ENCODE data around the gene SNX10.

SNX10 gene

DNA sequence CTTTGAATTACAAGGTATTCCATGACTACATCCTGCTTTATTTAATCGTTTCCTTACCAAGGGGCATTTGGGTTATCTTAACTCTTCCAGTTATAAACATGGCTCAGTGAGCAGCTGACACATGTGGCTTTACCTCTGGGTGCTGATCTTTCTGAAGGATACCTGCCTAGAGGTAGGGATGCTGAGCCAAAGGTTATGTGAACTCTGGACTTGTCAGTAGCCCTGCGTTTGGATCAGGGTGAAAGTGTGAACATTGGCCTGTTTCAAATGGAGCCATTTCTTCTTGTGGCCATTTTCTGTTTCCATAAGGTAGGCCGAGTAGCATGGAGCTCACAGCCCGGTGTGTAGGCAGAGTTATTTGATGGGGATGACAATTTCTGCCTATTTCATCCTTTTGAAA is 29.2 kb downstream of the SNX10 start:
- H3K4me3 ChIP-seq (replicated peaks; ENCODE audit: low read depth, low read length) = no peak overlapping the region
- TF ChIP-seq, protein P1, sequence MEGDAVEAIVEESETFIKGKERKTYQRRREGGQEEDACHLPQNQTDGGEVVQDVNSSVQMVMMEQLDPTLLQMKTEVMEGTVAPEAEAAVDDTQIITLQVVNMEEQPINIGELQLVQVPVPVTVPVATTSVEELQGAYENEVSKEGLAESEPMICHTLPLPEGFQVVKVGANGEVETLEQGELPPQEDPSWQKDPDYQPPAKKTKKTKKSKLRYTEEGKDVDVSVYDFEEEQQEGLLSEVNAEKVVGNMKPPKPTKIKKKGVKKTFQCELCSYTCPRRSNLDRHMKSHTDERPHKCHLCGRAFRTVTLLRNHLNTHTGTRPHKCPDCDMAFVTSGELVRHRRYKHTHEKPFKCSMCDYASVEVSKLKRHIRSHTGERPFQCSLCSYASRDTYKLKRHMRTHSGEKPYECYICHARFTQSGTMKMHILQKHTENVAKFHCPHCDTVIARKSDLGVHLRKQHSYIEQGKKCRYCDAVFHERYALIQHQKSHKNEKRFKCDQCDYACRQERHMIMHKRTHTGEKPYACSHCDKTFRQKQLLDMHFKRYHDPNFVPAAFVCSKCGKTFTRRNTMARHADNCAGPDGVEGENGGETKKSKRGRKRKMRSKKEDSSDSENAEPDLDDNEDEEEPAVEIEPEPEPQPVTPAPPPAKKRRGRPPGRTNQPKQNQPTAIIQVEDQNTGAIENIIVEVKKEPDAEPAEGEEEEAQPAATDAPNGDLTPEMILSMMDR (IDR thresholded peaks at IDR 0.05; ENCODE audit: low read depth, low read length, missing control alignments) = no peak

DNA sequence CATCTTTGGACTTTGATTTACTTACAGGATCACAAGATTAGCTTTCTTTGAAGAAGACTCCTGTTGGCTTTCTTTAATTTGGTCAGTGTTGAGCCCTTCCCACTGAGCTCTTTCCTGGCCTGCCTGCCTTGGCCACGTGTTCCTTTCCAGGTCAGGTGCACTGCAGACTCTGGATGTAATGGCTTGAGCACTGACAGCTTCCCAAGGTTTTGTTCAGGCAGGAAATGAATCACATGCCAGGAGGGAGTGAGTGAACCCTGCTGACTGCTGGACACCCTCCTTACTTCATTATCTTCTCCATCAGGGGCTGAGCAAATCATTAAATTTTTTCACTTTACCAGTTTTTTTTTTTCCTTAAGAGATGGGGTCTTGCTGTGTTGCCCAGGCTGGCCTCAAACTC is 29.8 kb downstream of the SNX10 start:
- DNase-seq (ENCODE audit: extremely low read depth, low read depth) = no peak
- H3K4me3 ChIP-seq (replicated peaks; ENCODE audit: low read depth, low read length) = no peak overlapping the region
- TF ChIP-seq, protein P1 (IDR thresholded peaks at IDR 0.05; ENCODE audit: low read depth, low read length, missing control alignments) = no peak

More for the DNA sequence above, 29.2 kb downstream of the SNX10 start:
- no peak for DNase-seq (ENCODE audit: extremely low read depth, low read depth)

DNA sequence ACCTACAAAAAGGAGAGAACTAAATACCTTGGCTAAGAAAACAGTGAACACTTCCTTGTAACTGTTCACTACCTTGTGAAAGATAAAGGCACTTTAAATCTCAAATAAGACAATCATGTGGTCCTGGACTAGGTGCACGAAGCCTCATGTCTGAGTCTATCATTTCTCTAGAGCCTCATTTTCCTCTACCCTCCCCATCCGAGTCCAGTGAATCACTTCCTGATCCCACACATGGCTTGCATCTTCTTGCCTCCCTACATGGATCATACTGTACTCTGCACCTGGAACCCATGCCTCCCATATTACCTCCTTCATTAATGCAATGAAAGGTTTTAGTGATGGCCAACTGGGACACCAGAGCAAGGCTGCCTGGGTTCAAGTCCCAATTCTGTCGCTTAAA is 34.5 kb downstream of the SNX10 start:
- DNase-seq (ENCODE audit: extremely low read depth, low read depth) = no peak
- no peak overlapping the region for H3K4me3 ChIP-seq (replicated peaks; ENCODE audit: low read depth, low read length)
- TF ChIP-seq, protein P1 (IDR thresholded peaks at IDR 0.05; ENCODE audit: low read depth, low read length, missing control alignments) = no peak

DNA sequence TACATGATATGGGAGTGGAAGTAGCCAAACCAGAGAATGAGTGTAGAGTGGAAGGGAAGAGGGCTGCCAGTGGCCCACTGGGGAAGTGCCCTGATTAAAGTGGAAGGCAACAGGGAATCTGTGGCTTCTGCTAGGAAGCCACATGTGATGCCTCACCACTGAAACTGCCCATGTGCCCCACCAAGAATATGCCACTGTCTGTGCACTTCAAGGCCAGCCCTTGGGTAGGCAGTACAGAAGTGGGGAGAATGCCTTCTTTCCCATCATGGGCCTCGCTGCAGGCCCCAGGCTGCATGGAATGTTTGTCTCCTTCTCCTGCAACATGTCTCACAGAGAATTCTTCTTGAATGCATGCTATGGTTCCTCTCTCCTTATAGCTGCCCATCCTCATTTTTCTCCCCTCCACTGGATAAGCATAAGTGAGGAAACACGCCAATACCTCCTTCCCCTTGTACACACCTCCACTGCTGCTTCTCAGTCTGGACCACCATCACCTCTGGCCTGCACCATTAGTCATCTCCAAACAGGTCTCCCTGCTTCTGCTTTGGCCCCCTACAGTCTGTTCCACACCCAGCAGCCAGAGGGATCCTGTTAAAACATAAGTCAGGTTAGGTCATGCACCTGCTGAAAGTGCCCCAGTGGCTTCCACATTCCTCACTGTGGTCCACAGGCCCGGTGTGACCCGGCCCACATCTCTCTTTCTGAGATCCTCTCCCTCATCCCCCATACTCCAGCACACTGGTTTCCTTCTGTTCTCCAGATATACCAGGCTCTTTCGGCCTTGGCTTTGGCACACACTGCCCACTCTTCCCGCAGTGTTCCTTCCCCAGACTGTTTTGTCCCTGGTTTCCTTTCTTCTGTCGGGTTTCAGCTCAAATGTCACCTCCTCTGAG is 37.1 kb downstream of the SNX10 start:
- TF ChIP-seq, protein P1 (IDR thresholded peaks at IDR 0.05; ENCODE audit: low read depth, low read length, missing control alignments) = no peak
- no peak for DNase-seq (ENCODE audit: extremely low read depth, low read depth)
- H3K4me3 ChIP-seq (replicated peaks; ENCODE audit: low read depth, low read length) = no peak overlapping the region

DNA sequence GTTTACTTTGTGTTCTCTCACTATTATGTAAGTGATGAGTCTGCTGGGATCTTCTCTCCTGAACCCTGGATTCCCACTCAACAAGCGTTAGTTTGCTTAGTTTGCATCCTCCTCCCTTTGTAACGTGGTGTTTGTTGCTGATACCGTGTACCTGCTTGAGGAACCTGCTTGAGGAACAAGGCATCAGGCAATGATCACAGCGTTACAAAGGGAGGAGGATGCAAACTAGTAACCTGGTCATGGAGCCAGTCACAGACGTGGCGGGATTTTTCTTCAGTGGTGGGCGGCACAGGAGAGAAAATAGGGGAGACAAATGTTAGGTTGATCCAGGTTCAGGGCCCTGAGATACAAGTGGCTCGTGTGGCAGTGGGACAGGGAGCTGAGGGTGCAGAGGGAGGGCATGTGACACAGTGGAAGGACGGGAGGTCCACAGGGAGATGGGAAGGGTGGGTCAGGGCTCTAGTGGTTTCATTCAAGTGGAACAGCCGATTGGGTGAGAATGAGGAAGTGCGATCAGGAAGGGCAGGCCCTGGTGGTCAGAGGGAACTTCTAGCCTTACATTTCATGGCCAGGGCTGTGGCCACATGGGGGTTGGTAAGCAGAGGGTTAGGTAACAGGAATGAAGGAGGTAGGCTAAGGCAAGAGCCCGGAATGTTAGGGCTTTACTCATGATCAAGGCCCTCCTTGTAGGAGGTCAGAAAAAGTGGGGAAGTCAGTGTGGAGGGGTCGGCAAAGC is 38.0 kb downstream of the SNX10 start:
- TF ChIP-seq, protein P1 (IDR thresholded peaks at IDR 0.05; ENCODE audit: low read depth, low read length, missing control alignments) = no peak
- no peak overlapping the region for H3K4me3 ChIP-seq (replicated peaks; ENCODE audit: low read depth, low read length)
- DNase-seq (ENCODE audit: extremely low read depth, low read depth) = no peak

DNA sequence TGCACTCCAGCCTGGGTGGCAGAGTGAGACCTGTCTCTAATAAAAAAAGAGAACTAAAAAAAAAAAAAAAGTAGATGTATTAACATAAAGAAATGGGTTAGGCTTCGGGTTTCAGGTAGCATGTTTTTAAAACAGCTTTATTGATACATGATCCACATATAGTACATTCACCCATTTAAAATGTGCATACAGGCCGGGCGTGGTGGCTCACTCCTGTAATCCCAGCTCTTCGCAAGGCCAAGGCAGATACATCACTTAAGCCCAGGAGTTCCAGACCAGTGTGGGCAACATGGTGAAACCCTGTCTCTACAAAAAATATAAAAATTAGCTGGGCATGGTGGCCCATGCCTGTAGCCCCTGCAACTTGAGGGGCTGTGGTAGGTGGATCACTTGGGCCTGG is 39.5 kb downstream of the SNX10 start:
- TF ChIP-seq, protein P1 (IDR thresholded peaks at IDR 0.05; ENCODE audit: low read depth, low read length, missing control alignments) = no peak
- H3K4me3 ChIP-seq (replicated peaks; ENCODE audit: low read depth, low read length) = no peak overlapping the region
- DNase-seq (ENCODE audit: extremely low read depth, low read depth) = no peak
